ENCODE data around the gene PGF. TPM values are rescaled to one million over a fixed set of nuclear protein-coding genes. Genes with fewer than 3 reads are reported as not detected.

PGF gene
- total RNA-seq, 1 donor from 2014 or later: 8.9 TPM

DNA sequence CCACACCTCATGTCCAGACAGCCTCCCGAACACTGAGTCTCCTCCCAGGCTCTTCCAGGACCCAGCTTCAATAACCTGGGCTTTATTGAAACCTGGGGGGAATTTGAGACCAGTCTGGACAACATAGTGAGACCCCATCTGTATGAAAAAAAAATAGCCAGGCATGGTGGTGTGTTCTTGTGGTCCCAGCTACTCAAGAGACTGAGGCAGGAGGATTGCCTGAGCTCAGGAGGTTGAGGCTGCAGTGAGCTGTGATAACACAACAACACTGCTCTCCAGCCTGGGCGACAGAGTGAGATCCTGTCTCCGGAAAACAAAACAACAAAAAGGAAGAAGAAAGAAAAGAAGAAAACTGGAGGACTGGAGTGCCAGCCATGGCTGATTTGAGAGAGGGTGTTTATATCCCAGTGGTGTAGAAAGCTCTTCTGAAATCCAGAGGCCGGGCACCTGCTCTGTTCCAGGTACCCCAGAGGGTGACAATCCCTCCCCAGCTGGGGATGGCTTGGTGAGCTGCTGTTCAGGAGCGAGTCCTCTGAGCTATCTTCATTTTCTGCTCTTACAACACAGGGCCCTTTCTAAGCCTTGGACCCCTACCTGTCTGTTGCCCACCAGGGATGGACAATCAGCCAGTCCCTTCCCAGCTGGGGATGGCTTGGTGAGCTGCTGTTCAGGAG, 6.0 kb upstream of the PGF start:
- Histone ChIP-seq H3K4me3 (ENCODE audit: low read length in 3 of 3) (no peak overlapping the region), H3K36me3 (ENCODE audit: control insufficient read depth in 3 of 3, insufficient read depth in 3 of 3, low read length in 3 of 3) (no peaks in the 10 kb centered on the region), H3K27me3 (ENCODE audit: control insufficient read depth in 3 of 3, insufficient read depth in 3 of 3, low read length in 3 of 3) (no peaks in the 10 kb centered on the region), H3K9ac (ENCODE audit: low read depth in 1 of 3, low read length in 3 of 3) (no peak overlapping the region), H3K4me1 (ENCODE audit: control insufficient read depth in 3 of 3, insufficient read depth in 3 of 3, low read length in 3 of 3) (peaks cover 12 to 22% (median 16%) of the 10 kb centered on the region in 3 donors), H3K27ac (ENCODE audit: low read depth, low read length) (no peak overlapping the region), H3K9me3 (ENCODE audit: control insufficient read depth in 3 of 3, low read length in 3 of 3) (no peaks in the 10 kb centered on the region)

DNA sequence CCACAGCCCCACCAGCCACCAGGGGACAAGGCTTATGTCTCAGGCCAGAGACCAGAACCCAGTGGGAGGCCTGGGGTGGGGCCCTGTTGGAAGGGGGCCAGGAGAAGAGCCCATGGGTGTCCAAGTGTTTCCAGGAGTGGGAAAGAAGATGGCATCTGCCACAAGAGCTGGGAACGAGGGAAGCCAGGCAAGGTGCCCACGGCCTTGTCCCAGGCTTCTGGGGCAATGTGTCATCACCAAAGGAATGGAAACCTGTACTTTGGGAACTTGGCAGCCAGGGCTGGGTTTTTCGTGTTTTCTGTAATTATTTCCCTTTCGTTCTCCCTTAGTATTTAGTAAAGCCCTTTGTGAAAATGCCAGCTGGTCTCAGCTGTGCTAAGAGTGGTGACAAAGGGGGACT, 5.3 kb upstream of the PGF start:
- H3K27ac ChIP-seq (ENCODE audit: low read depth, low read length): no peak overlapping the region
- no peak overlapping the region for H3K9ac ChIP-seq (ENCODE audit: low read depth in 1 of 3, low read length in 3 of 3)
- H3K36me3 ChIP-seq (ENCODE audit: control insufficient read depth in 3 of 3, insufficient read depth in 3 of 3, low read length in 3 of 3): no peaks in the 10 kb centered on the region
- peaks cover 12 to 22% (median 20%) of the 10 kb centered on the region in 3 donors for H3K4me1 ChIP-seq (ENCODE audit: control insufficient read depth in 3 of 3, insufficient read depth in 3 of 3, low read length in 3 of 3)
- no peaks in the 10 kb centered on the region for H3K9me3 ChIP-seq (ENCODE audit: control insufficient read depth in 3 of 3, low read length in 3 of 3)
- H3K4me3 ChIP-seq (ENCODE audit: low read length in 3 of 3): no peak overlapping the region
- H3K27me3 ChIP-seq (ENCODE audit: control insufficient read depth in 3 of 3, insufficient read depth in 3 of 3, low read length in 3 of 3): no peaks in the 10 kb centered on the region

DNA sequence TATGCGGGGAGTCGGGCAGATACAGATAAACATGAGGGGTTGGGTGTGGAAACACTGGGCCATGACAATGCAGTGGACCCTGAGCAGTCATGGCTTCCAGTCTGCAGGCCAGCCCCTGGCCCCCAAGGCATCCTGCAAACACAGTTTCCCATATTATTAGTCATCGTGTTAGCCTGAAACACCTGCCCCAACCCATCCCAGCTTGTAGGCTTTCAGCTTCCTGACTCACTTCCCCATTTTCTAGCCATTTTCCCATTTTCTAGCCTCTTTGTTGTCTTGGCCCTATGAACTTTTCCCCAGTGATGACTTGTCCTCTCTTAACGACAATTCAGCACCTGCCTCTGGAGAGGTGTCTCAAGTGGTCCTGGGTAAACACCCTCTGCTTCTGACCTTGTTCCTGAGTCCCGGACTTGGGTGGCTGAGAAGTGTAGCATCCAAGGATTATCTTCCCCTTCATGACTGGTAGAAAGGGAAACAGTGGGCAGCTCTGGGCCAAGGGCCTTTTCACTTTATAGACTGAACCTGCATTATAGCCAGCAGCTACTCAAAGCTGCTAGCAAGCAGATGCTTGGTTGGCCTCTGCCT, 4.3 kb upstream of the PGF start:
- no peak overlapping the region for H3K4me3 ChIP-seq (ENCODE audit: low read length in 3 of 3)
- H3K27ac ChIP-seq (ENCODE audit: low read depth, low read length): no peak overlapping the region
- no peak overlapping the region for H3K9ac ChIP-seq (ENCODE audit: low read depth in 1 of 3, low read length in 3 of 3)
- H3K9me3 ChIP-seq (ENCODE audit: control insufficient read depth in 3 of 3, low read length in 3 of 3): no peaks in the 10 kb centered on the region
- H3K36me3 ChIP-seq (ENCODE audit: control insufficient read depth in 3 of 3, insufficient read depth in 3 of 3, low read length in 3 of 3): no peaks in the 10 kb centered on the region
- H3K27me3 ChIP-seq (ENCODE audit: control insufficient read depth in 3 of 3, insufficient read depth in 3 of 3, low read length in 3 of 3): peaks cover 0 to 4% (median 3%) of the 10 kb centered on the region in 3 donors
- H3K4me1 ChIP-seq (ENCODE audit: control insufficient read depth in 3 of 3, insufficient read depth in 3 of 3, low read length in 3 of 3): peaks cover 12 to 29% (median 21%) of the 10 kb centered on the region in 3 donors

DNA sequence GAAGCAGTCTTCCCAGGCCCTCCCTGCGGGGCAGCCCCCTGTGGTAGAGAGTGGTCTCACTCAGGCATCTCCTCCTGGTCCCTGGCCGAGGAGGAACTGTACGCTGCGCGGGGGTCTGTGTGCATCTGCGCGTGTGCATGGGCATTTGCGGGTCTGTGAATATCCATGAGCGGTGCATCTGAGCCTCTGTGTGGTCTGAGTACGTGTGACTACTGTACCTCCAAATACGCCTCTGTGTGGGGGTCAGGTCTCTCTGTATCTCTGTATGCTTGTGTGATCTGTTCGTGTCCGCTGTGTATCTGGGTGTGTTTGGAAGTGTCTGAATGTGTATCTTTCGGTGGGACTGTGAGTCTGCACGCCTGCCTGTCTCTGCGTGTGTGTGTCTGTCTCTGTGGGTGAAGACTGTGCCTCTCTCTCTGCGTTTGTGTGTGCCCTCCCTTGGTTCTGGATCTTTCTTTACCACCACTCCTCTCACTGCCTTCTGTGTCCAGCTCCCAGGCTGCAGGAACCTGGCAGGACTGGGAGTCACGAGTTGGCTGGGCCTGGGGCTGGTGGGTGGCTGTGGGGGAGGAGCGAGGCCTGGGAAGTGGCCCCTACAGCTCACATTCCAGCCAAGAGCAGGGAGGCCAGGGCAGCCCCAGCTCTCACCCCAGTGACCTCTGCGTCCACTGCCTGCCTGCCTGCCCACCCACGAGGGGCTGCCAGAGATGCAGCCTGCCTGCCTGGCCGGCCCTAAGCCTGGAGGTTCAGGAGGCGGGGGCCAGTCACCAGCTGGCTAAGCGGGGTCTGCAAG, 1.1 kb upstream of the PGF start:
- H3K27ac ChIP-seq (ENCODE audit: low read depth, low read length): no peak overlapping the region
- no peaks in the 10 kb centered on the region for H3K9me3 ChIP-seq (ENCODE audit: control insufficient read depth in 3 of 3, low read length in 3 of 3)
- H3K36me3 ChIP-seq (ENCODE audit: control insufficient read depth in 3 of 3, insufficient read depth in 3 of 3, low read length in 3 of 3): no peaks in the 10 kb centered on the region
- H3K9ac ChIP-seq (ENCODE audit: low read depth in 1 of 3, low read length in 3 of 3): peak overlapping the region in 1 of 3 donors; percentile 73
- peaks cover 17 to 34% (median 22%) of the 10 kb centered on the region in 3 donors for H3K4me1 ChIP-seq (ENCODE audit: control insufficient read depth in 3 of 3, insufficient read depth in 3 of 3, low read length in 3 of 3)
- H3K27me3 ChIP-seq (ENCODE audit: control insufficient read depth in 3 of 3, insufficient read depth in 3 of 3, low read length in 3 of 3): peaks cover 0 to 10% (median 3%) of the 10 kb centered on the region in 3 donors
- no peak overlapping the region for H3K4me3 ChIP-seq (ENCODE audit: low read length in 3 of 3)

DNA sequence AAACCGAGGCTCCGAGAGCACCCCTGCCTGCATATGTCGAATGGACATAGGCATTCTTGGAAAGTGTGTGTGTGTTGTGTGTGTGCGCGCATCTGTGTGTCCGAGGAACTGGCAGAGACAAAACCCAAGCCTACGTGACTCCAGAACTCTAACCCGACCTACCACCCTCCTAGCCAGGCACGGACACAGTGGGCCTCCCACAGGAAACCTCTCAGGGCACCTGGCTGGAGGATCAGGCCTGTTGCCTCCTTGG, 556 bp upstream of the PGF start:
- Histone ChIP-seq H3K36me3 (ENCODE audit: control insufficient read depth in 3 of 3, insufficient read depth in 3 of 3, low read length in 3 of 3) (no peaks in the 10 kb centered on the region), H3K9ac (ENCODE audit: low read depth in 1 of 3, low read length in 3 of 3) (peak overlapping the region in 2 of 3 donors; percentile 46 to 73), H3K9me3 (ENCODE audit: control insufficient read depth in 3 of 3, low read length in 3 of 3) (no peaks in the 10 kb centered on the region), H3K4me3 (ENCODE audit: low read length in 3 of 3) (peak overlapping the region in 1 of 3 donors; percentile 65), H3K27ac (ENCODE audit: low read depth, low read length) (no peak overlapping the region), H3K27me3 (ENCODE audit: control insufficient read depth in 3 of 3, insufficient read depth in 3 of 3, low read length in 3 of 3) (peaks cover 0 to 10% (median 3%) of the 10 kb centered on the region in 3 donors), H3K4me1 (ENCODE audit: control insufficient read depth in 3 of 3, insufficient read depth in 3 of 3, low read length in 3 of 3) (peaks cover 17 to 35% (median 26%) of the 10 kb centered on the region in 3 donors)

DNA sequence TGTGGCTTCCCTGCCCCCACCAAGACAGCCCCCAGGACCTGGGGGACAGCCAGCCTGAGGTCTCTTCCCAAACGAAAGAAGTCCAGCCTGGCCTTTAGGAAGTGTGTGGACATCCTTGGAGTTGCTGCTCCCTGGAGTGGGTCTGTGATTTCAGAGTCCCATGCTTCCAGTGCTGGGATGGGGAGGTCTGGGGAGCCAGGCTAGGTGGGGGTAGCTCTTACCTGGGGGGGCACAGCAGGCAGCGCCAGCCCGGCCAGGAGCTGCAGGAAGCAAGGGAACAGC, 509 bp downstream of the PGF start:
- Histone ChIP-seq H3K4me3 (ENCODE audit: low read length in 3 of 3) (peak overlapping the region; percentile 63 to 67 (median 65)), H3K27me3 (ENCODE audit: control insufficient read depth in 3 of 3, insufficient read depth in 3 of 3, low read length in 3 of 3) (peaks cover 0 to 10% (median 3%) of the 10 kb centered on the region in 3 donors), H3K9me3 (ENCODE audit: control insufficient read depth in 3 of 3, low read length in 3 of 3) (no peaks in the 10 kb centered on the region), H3K9ac (ENCODE audit: low read depth in 1 of 3, low read length in 3 of 3) (peak overlapping the region; percentile 43 to 73 (median 46)), H3K4me1 (ENCODE audit: control insufficient read depth in 3 of 3, insufficient read depth in 3 of 3, low read length in 3 of 3) (peaks cover 17 to 35% (median 27%) of the 10 kb centered on the region in 3 donors), H3K36me3 (ENCODE audit: control insufficient read depth in 3 of 3, insufficient read depth in 3 of 3, low read length in 3 of 3) (no peaks in the 10 kb centered on the region), H3K27ac (ENCODE audit: low read depth, low read length) (no peak overlapping the region)

DNA sequence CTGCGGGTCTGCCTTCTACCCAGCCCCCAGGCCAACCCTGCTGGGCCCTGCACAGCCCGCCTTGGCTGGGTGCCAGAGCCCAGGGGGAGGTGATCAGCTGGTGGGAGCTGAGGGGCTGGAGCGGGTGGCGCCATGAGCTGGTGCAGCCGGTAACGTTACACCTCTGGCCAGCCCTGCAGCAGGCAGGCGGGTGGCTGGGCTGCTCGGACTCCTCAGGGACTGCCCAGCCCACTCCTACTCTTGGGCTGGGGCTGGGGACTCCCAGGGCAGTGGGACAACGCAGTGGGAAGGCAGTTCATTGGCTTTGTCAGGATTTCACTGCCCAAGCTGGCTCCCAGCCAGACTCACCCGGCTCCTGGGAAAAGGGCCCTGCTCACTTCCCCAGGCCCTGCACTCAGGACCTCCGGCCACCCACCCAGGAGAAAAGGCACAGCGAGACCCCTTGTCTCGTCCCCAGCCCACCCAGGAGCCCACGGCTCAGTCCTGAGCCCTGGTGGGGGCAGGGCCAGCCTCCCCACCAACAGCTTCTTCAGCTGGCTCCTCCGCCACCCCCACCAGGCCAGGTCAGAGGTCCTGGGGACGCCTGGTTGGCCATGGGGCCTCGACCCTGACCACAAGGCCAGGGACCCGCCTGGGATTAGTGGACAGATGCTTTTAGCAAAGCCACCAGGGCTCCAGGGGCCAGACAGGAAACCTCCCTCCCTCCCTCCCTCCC, 1.0 kb downstream of the PGF start:
- peak overlapping the region in 2 of 3 donors; percentile 46 to 73 for H3K9ac ChIP-seq (ENCODE audit: low read depth in 1 of 3, low read length in 3 of 3)
- peaks cover 17 to 35% (median 27%) of the 10 kb centered on the region in 3 donors for H3K4me1 ChIP-seq (ENCODE audit: control insufficient read depth in 3 of 3, insufficient read depth in 3 of 3, low read length in 3 of 3)
- H3K9me3 ChIP-seq (ENCODE audit: control insufficient read depth in 3 of 3, low read length in 3 of 3): no peaks in the 10 kb centered on the region
- peaks cover 0 to 10% (median 3%) of the 10 kb centered on the region in 3 donors for H3K27me3 ChIP-seq (ENCODE audit: control insufficient read depth in 3 of 3, insufficient read depth in 3 of 3, low read length in 3 of 3)
- H3K4me3 ChIP-seq (ENCODE audit: low read length in 3 of 3): peak overlapping the region; percentile 63 to 67 (median 65)
- no peaks in the 10 kb centered on the region for H3K36me3 ChIP-seq (ENCODE audit: control insufficient read depth in 3 of 3, insufficient read depth in 3 of 3, low read length in 3 of 3)
- H3K27ac ChIP-seq (ENCODE audit: low read depth, low read length): no peak overlapping the region

DNA sequence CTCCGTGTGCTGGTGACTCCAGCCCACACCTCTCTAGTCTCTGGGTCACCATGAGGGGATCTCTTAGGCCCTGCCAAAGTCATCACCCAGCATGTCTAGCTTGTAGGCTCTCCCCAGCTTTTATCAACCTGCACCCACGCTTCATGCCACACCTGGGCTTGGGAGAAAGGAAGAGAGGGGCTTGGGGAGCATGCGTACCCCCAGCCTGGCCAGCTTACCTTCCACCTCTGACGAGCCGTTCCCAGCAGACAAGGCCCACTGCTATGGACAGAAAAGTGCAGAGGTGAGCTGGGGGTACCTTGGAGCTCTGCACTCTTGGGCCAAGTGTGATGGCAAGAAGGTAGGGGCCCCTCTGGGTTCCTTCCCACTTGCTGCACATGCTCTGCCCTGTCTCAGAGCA, 1.7 kb downstream of the PGF start:
- H3K27ac ChIP-seq (ENCODE audit: low read depth, low read length): no peak overlapping the region
- H3K9ac ChIP-seq (ENCODE audit: low read depth in 1 of 3, low read length in 3 of 3): peak overlapping the region in 1 of 3 donors; percentile 73
- H3K9me3 ChIP-seq (ENCODE audit: control insufficient read depth in 3 of 3, low read length in 3 of 3): no peaks in the 10 kb centered on the region
- H3K4me3 ChIP-seq (ENCODE audit: low read length in 3 of 3): peak overlapping the region; percentile 56 to 65 (median 63)
- H3K27me3 ChIP-seq (ENCODE audit: control insufficient read depth in 3 of 3, insufficient read depth in 3 of 3, low read length in 3 of 3): peaks cover 0 to 10% (median 3%) of the 10 kb centered on the region in 3 donors
- H3K4me1 ChIP-seq (ENCODE audit: control insufficient read depth in 3 of 3, insufficient read depth in 3 of 3, low read length in 3 of 3): peaks cover 17 to 35% (median 27%) of the 10 kb centered on the region in 3 donors
- no peaks in the 10 kb centered on the region for H3K36me3 ChIP-seq (ENCODE audit: control insufficient read depth in 3 of 3, insufficient read depth in 3 of 3, low read length in 3 of 3)

DNA sequence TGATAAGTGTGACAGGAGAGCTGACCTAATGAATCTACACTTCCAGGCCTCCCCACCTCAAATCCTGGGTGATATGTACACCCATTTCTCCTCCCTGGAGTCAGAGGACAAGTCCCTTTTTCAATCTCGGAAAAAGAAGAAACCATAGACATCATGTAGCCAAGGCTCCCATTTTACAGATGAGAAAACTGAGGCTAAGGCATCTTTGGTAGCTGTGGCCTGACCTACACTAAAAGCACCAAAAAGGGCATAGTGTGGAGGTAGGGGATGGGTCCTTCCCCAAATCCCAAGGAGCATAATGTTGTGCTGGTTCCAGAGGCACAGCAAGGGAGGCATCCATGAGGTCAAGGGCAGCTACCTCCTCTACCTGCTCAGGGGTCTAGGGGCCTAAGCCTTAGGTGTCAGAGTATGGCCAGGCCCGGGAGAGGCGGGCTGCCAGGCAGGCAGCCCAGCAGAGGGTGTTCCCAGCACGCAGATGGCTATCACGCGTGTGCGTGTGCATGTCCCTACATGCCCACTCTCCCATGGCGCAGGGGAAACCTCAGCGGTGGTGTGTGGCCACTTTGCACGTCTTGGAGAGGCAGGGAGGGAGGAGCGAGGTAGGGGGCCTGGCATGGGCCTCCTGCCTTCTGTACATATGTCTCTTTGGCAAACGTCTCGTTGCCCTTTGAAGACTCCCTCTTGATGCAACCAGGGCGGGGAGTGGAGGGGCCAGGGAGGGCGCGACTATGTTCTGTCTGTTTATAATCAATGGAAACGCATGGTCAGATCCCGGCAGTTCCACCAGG, 2.5 kb downstream of the PGF start:
- Histone ChIP-seq H3K27ac (ENCODE audit: low read depth, low read length) (no peak overlapping the region), H3K4me3 (ENCODE audit: low read length in 3 of 3) (peak overlapping the region in 1 of 3 donors; percentile 6), H3K4me1 (ENCODE audit: control insufficient read depth in 3 of 3, insufficient read depth in 3 of 3, low read length in 3 of 3) (peaks cover 17 to 35% (median 29%) of the 10 kb centered on the region in 3 donors), H3K9me3 (ENCODE audit: control insufficient read depth in 3 of 3, low read length in 3 of 3) (no peaks in the 10 kb centered on the region), H3K9ac (ENCODE audit: low read depth in 1 of 3, low read length in 3 of 3) (peak overlapping the region in 1 of 3 donors; percentile 25), H3K36me3 (ENCODE audit: control insufficient read depth in 3 of 3, insufficient read depth in 3 of 3, low read length in 3 of 3) (no peaks in the 10 kb centered on the region), H3K27me3 (ENCODE audit: control insufficient read depth in 3 of 3, insufficient read depth in 3 of 3, low read length in 3 of 3) (peaks cover 0 to 10% (median 3%) of the 10 kb centered on the region in 3 donors)

All from skeletal muscle tissue (tissue), 4 donors.